NOMO-1 (cell line): ENCODE results near the gene CPZ.

Experiments used
- DNase-seq, 2 experiments: peaks; one replicate each; lab custom pipeline; 2025; ENCODE audit not compliant: unreplicated experiment in 2 of 2; lab: John Stamatoyannopoulos, UW

The CPZ gene

GRCh38 chr4:8579526-8580320, 12.8 kb upstream of the CPZ start:
- no peak for DNase-seq

GRCh38 chr4:8580321-8581093, 12.1 kb upstream of the CPZ start, which contains the start of gene GPR78:
Gene GPR78, plus strand, starts transcription at chr4:8580392. Its CDS starts 591 bp downstream, at chr4:8580983.
- DNase-seq, result no peak

- no peak for DNase-seq
Observed at GRCh38 chr4:8581094-8581861, 11.3 kb upstream of the CPZ start.

- DNase-seq, result no peak
Observed at GRCh38 chr4:8582016-8582415, 10.5 kb upstream of the CPZ start.

GRCh38 chr4:8582436-8582835, 10.1 kb upstream of the CPZ start:
- no peak for DNase-seq

- no peak for DNase-seq
Observed at GRCh38 chr4:8582941-8583654, 9.5 kb upstream of the CPZ start.

GRCh38 chr4:8583655-8584025, 8.9 kb upstream of the CPZ start:
- no peak for DNase-seq

- no peak for DNase-seq
Observed at GRCh38 chr4:8585186-8585585, 7.4 kb upstream of the CPZ start.

- no peak for DNase-seq
Observed at GRCh38 chr4:8585721-8586212, 6.8 kb upstream of the CPZ start.

- DNase-seq, result no peak
Observed at GRCh38 chr4:8586246-8586645, 6.3 kb upstream of the CPZ start.

GRCh38 chr4:8586671-8587468, 5.7 kb upstream of the CPZ start:
- no peak for DNase-seq

- no peak for DNase-seq
Observed at GRCh38 chr4:8587469-8588195, 4.9 kb upstream of the CPZ start.

GRCh38 chr4:8588196-8588470, 4.4 kb upstream of the CPZ start:
- DNase-seq, result no peak

- DNase-seq, result no peak
Observed at GRCh38 chr4:8589336-8589735, 3.2 kb upstream of the CPZ start.

- DNase-seq, result no peak
Observed at GRCh38 chr4:8589823-8590545, 2.6 kb upstream of the CPZ start.

GRCh38 chr4:8590546-8590880, 2.1 kb upstream of the CPZ start:
- DNase-seq, result no peak

GRCh38 chr4:8591114-8591513, 1.5 kb upstream of the CPZ start:
- DNase-seq, result no peak

- no peak for DNase-seq
Observed at GRCh38 chr4:8591626-8592365, 769 bp upstream of the CPZ start.
